Thyroid gland (tissue), 4 donors: ENCODE measurements around the gene POLR2J2.
"Not testable (repeated sequence)": the region's sequence is repeated elsewhere in the genome, so short reads cannot be mapped to it uniquely, and the experiment has no call there.

Experiments used
- POLR2A ChIP-seq, 2 donors: fragments of 450-650 bp; IDR thresholded peaks; one replicate each; pipeline ENCODE4 v1.6.1; 2017; ENCODE audit warnings: antibody characterized with exemption in 2 of 2, mild to moderate bottlenecking in 2 of 2, moderate library complexity in 1 of 2
- TF ChIP-seq, protein P1 (sequence below), 6 experiments: fragments of 200-600 bp in 3 of 6; fragments of 450-650 bp in 3 of 6; sonication (generic) in 3 of 6; IDR thresholded peaks; one replicate each; pipeline ENCODE4 v1.5.1; 2016 to 2019; ENCODE audit warnings: antibody characterized with exemption in 6 of 6, mild to moderate bottlenecking in 2 of 6, inconsistent platforms in 1 of 6, moderate library complexity in 1 of 6

DNA sequence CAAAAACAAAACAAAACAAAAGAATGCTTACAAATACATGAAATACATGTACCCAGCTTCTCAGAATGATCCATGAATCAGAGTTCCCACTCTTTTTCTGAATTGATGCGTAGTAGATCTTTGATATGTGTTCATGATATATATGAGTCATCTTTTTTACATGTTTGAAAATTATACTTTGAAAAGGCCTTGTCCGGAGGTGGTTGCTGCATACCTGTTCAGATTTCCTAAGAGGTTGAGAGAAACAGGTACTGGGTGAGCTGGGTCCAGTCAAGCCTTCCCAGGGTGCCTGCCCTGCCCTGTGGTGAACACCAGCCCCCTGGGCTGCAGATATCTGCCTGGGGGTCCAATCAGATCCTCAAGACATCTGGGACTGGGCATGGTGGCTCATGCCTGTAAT, 4.1 kb upstream of the POLR2J2 start:
- TF ChIP-seq, protein P1, sequence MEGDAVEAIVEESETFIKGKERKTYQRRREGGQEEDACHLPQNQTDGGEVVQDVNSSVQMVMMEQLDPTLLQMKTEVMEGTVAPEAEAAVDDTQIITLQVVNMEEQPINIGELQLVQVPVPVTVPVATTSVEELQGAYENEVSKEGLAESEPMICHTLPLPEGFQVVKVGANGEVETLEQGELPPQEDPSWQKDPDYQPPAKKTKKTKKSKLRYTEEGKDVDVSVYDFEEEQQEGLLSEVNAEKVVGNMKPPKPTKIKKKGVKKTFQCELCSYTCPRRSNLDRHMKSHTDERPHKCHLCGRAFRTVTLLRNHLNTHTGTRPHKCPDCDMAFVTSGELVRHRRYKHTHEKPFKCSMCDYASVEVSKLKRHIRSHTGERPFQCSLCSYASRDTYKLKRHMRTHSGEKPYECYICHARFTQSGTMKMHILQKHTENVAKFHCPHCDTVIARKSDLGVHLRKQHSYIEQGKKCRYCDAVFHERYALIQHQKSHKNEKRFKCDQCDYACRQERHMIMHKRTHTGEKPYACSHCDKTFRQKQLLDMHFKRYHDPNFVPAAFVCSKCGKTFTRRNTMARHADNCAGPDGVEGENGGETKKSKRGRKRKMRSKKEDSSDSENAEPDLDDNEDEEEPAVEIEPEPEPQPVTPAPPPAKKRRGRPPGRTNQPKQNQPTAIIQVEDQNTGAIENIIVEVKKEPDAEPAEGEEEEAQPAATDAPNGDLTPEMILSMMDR (IDR thresholded peaks at IDR 0.05): not testable (repeated sequence)
- TF ChIP-seq POLR2A (IDR thresholded peaks at IDR 0.05): not testable (repeated sequence)
